ENCODE measurements around the gene EVI5L.
"Not testable (repeated sequence)": the region's sequence is repeated elsewhere in the genome, so short reads cannot be mapped to it uniquely, and the experiment has no call there.

Gene EVI5L

GRCh38 chr19:7847664-7848063 lies 17.6 kb downstream of the EVI5L start:
- no peak for DNase-seq

- DNase-seq, result no peak
These were observed 18.9 kb downstream of the EVI5L start for GRCh38 chr19:7848779-7849457.

- DNase-seq, result no peak
These were observed 19.6 kb downstream of the EVI5L start for GRCh38 chr19:7849631-7849999.

DNA sequence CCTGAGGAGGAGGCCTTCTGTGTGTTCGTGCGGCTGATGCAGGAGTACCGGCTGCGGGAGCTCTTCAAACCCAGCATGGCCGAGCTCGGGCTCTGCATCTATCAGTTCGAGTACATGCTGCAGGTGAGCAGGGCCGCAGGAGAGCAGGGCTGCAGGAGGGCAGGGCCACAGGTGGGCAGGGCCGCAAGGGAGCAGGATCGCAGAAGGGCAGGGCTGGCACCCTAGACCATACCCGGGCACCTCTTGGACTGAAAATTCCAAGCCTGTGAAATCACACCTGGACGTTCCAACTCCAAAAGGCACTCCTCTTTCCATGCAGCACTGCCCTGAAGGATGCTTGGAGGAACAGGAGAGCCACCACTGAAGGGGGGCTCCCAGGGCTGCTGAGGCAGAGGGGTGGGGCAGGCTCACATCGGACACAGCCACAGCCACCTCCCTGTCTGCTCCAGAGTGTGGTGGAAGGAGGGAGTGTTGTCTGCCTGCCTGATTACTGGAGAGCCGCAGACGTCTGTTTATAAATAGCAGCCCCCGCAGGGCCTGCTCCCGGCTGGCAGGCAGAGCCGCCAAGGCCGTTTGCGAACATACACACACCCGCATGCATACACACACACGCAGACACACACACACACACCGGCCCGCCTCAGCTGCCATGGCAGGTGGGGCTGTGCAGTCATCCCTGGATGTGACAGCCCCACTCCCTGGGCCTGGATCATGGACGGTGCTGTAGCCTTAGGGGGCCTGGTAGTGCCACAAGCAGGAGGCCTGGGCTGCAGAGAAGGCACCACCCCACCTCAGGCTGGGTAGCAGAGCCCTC lies 20.2 kb downstream of the EVI5L start:
- DNase-seq, result peak; percentile 57

DNA sequence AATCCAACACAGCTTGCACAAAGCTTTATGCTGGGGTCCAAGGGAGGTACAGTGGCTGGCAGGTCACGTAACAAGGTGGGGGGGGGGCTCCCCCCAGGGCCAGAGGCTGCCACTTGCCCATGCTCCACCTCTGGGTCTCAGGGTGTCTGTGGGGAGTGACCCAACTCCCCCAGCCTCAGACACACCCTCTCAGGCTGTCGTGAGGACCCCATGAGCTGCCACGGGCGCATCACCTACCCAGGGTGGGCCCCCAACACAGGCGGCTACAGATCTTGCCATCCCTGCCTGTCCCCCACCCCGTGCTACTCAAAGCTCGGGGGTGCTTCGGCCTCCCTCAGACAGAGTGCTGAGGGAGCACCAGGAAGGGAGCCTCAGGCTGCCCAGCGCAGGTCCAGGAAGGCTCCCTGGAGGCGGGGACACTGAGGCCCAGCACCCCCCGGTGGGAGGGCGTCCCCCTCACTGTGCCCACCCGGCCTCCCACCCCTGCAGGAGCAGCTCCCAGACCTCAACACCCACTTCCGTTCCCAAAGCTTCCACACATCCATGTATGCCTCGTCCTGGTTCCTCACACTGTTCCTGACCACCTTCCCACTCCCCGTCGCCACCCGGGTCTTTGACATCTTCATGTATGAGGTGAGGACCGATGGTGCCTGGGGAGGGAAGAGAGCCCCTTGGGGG lies 21.1 kb downstream of the EVI5L start:
- DNase-seq, result no peak

GRCh38 chr19:7851623-7852500 lies 21.8 kb downstream of the EVI5L start:
- DNase-seq, result peak; percentile 42

DNA sequence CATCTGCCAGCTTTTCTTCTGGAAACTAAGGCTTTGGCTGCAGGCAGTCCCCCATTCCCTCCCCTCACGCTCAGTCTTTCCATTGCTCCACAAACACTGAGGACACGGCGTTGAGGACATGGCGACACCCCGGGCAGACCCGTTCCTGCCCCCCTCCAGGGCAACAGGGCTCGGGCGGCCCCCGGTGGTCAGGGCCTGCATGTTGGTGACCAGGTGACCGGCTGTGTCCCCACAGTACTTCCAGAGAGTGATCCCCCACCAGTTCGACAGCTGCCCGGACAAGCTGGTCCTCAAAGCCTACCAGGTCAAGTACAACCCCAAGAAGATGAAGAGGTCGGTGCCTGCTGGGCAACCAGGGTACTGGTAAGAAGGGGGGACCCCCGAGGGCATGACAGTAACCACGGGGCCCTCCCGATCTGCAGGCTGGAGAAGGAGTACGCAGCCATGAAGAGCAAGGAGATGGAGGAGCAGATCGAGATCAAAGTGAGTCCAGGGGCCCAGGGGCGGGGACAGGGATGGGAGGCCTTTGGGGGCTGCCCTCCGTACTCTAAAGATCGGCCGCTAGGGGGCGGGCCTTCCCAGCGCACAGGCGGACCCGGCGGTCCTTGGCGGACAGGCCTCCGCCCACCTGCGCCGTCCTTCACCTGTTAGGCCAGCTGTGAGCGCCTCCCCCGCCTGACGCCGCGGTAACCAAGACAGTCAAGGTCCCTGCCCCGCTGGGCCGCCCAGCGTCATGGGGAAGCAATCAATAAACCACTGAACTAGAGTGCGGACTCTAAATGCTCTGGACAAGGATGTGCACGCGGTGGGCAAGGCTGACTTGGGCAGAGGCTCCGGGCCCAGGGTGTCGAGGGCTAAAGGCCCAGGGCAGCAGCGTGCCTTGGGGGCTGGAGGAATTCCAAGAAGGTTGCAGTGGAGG lies 23.1 kb downstream of the EVI5L start:
- DNase-seq, result peak; percentile 76

DNA sequence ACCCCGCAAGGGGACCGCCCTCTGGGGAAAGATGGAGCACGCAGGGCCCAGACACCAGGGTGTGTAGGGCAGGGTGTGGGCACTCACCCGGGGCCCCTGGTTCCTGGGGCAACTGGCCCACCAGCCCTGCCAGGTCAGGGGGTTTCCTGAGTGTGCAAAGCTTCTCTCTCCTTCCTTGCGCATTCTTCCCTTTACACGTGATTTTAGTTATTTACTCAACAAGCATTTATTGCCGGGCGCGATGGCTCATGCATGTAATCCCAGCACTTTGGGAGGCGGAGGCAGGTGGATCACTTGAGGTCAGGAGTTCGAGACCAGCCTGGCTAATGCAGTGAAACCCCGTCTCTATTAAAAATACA lies 23.7 kb downstream of the EVI5L start:
- no peak for DNase-seq

- DNase-seq, result no peak
These were observed 25.5 kb downstream of the EVI5L start for GRCh38 chr19:7855426-7856108.

- peak; percentile 52 for DNase-seq
These were observed 26.1 kb downstream of the EVI5L start for GRCh38 chr19:7856109-7856591.

DNA sequence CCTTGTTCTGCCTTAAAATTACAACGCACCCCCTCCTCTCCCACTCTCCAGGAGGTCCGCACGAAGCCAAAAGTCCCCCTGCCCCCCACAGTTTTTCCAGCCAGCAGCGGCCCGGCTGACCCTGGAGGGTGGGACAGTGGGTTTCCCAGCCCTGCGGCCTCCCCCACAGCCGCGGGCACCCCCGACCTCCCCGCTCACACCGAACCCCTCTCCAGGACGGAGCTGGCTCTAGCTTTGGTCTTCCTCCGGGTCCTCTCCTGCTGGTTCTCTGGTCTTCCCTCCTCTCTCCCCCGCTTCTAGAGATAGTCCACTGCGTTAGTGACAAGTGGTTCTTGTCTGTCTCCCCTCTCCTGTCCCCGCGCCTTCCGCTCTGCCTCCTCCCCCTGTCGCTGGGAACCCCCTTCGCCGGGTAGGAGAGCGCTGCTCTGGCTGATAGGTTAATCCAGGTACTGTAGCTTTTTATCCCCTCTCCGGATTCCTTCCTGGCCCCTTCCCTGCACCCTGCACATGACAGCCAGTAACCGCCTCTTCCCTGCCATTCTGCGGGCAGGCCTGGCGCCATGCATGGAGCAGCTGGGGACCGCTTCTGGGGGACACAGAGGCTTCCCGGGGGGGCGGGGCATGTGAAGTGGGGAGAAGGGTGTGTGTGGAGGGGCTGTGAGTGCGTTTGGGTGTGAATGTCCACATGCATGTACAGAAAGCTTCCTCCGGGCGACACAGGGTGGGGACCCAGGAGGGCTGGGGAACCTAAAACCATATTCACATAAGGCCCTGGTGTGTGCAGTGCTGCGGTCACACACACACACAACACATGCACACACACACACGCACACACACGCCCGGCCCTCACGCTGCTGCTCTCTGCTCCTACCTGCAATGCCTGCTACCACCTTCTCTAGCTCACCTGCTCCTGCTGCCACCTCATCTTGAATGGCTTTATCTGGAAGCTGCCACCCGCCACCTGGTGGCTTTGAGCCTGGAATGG lies 27.0 kb downstream of the EVI5L start:
- DNase-seq, result no peak

GRCh38 chr19:7857727-7858108 lies 27.7 kb downstream of the EVI5L start:
- DNase-seq, result no peak

DNA sequence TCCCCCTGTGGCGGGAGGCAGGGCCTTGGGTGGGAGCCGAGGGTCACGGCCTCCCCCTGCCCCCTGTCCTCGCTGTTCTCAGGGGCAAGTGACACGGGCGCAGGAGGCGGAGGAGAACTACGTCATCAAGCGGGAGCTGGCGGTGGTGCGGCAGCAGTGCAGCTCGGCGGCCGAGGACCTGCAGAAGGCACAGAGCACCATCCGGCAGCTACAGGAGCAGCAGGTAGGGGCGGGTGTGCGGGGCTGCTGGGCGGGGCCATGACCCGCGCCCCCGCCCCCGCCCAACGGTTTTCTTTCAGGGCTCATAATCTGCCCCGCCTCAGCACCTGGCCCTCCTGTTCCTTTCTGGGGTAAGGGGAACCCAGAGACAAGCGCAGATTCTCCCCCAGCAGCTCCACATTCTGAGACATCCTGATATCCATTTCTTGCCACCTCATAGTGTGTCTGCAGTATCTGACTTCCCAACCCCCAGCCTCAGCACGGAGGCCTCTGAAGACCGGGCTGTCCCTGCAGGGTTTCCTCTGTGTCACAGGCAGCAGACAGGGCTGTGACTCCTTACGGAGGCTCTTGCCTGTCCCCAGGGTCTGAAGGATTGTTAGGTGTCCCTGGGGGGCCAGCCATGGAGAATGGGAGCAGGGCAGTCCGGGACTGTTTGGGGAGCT lies 28.2 kb downstream of the EVI5L start:
- no peak for DNase-seq

DNA sequence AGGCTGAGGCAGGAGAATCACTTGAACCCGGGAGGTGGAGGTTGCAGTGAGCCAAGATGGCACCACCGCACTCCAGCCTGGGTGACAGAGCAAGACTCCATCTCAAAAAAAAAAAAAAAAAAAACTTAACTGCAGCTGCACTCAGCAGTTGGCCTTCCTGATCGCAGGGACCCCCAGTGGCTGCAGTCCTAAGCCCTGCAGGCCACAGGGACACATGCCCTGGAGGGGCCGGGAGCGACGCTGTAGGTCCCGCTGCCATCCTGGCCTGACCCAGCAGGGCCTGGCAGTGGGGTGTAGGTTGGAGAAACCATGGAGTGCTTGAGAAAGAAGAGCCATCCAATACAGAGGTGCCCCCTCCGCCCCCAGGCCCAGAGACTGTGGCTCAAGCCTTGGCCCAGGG lies 29.1 kb downstream of the EVI5L start:
- not testable (repeated sequence) for DNase-seq

GRCh38 chr19:7859831-7860713 lies 30.1 kb downstream of the EVI5L start:
- no peak for DNase-seq

DNA sequence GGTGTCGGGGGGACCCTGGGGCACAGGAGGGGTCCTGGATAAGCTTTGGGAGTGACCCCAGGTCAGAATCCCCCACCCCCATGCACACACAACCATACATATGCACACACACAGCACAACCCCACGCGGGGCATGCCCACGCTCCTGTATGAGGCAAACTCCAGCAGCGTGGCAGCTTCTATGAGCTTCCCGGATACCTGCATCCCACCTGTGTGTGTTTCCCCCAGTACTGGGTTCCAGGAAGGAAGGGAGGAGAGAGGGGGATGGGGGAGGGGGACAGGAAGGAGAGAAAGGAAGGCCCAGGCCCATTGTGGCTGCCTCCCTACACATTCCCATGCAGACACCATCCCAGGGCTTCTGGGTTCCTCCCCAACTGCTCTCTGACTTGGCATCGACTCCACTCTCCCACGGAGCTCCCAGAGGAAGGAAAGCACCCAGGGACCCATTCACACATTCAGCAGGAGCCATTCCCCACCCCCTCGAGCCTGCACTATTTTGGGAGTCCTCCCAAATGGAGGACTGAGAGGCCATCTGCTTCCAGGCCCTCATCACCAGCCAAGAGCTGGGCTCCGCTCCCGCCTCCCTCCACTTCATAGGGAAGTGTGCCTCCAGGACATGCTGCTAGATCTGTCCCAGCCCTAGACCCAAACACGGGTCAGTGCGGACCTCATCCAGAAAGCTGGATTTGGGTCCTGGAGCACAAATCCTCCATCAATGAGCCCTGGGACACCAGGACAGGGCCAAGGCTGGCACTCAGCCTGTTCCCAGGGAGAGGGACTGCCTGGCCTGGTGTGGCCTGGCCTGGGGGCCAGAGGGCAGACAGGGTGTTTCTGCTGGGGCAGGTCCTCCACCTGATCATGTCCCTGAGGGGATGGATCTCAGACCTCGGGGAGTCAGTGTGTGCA lies 30.9 kb downstream of the EVI5L start:
- peak; percentile 39 for DNase-seq
